Prostate gland (tissue), 2 donors: ENCODE results near the gene DHX34. TPM values are rescaled to one million over a fixed set of nuclear protein-coding genes. Genes with fewer than 3 reads are reported as not detected.

ENCODE experiments used
- DNase-seq: peaks from one replicate; pipeline ENCODE4 v3.0.0-alpha.2; 2019; ENCODE audit warnings: low spot score
- H3K27ac ChIP-seq, 2 donors: fragments of 200-600 bp; sonication (generic); 2 replicates each; pipeline ENCODE4 v1.5.1; 2017 to 2019
- H3K27me3 ChIP-seq: fragments of 200-600 bp; sonication (generic); replicated peaks from 2 replicates; pipeline ENCODE4 v1.5.1; 2019; ENCODE audit not compliant: insufficient read depth
- H3K36me3 ChIP-seq, 2 donors: fragments of 200-600 bp; sonication (generic); 1 replicate in 1 of 2; 2 replicates in 1 of 2; pipeline versions ENCODE4 v1.5.1 to v1.8.1; 2017 to 2019
- H3K4me1 ChIP-seq: fragments of 200-600 bp; sonication (generic); replicated peaks from 2 replicates; pipeline ENCODE4 v1.5.1; 2019
- H3K4me3 ChIP-seq, 2 donors: fragments of 200-600 bp; sonication (generic); 2 replicates each; pipeline ENCODE4 v1.5.1; 2017 to 2019
- H3K9me3 ChIP-seq: fragments of 200-600 bp; sonication (generic); 2 replicates; pipeline ENCODE4 v1.5.1; 2017
- CTCF ChIP-seq, 4 experiments: fragments of 200-600 bp in 2 of 4; fragments of 450-650 bp in 2 of 4; sonication (generic) in 2 of 4; IDR thresholded peaks; 1 replicate in 3 of 4; 2 replicates in 1 of 4; pipeline ENCODE4 v1.5.1; 2016 to 2019; ENCODE audit warnings: antibody characterized with exemption in 4 of 4, mild to moderate bottlenecking in 2 of 4, moderate library complexity in 2 of 4
- POLR2A ChIP-seq: fragments of 450-650 bp; IDR thresholded peaks from one replicate; pipeline ENCODE4 v1.6.1; 2016; ENCODE audit warnings: antibody characterized with exemption, mild to moderate bottlenecking
- POLR2AphosphoS5 ChIP-seq: sonication (generic); formaldehyde crosslinking; IDR thresholded peaks from one replicate; pipeline ENCODE4 v1.6.1; 2017; ENCODE audit warnings: antibody characterized with exemption
- WGBS: methylation state at CpG from one replicate; pipeline ENCODE4 v1.1.5; 2018; 5-methylcytosine and 5-hydroxymethylcytosine counted together
- intact Hi-C: fragments of 100-400 bp; cut with DNase I; formaldehyde crosslinking; loops from one replicate; pipeline ENCODE4 v1.14.2; 2022
- total RNA-seq, 2 donors: library from RNA; depleted of rRNA; stranded (reverse); fragments of >200 nt; gene quantifications; one replicate each; pipeline ENCODE4 v1.1.0, GENCODE V29; 2016

The DHX34 gene
- total RNA-seq, 2 donors from 2014 or later, result 15.5 to 41.8 TPM

GRCh38 chr19:47370045-47370611 is 21.0 kb downstream of the DHX34 start:
- H3K27ac ChIP-seq, result no peak overlapping the region
- peaks cover 3 to 14% of the 10 kb centered on the region in 2 donors for H3K36me3 ChIP-seq
- no peak for TF ChIP-seq POLR2A
- TF ChIP-seq POLR2AphosphoS5, result no peak
- no peak for TF ChIP-seq CTCF (IDR thresholded peaks at IDR 0.05)
- H3K9me3 ChIP-seq, result no peaks in the 10 kb centered on the region
- no peak for DNase-seq
- intact Hi-C loops, result no loop called here
- H3K4me1 ChIP-seq, result no peaks in the 10 kb centered on the region
- 70% methylated on average over 10 of the region's 10 CpGs for WGBS
- H3K27me3 ChIP-seq, result no peaks in the 10 kb centered on the region
- H3K4me3 ChIP-seq, result no peak overlapping the region

GRCh38 chr19:47371261-47371660 is 22.1 kb downstream of the DHX34 start:
- 83% methylated on average over 9 of the region's 9 CpGs for WGBS
- peaks cover 11 to 26% of the 10 kb centered on the region in 2 donors for H3K36me3 ChIP-seq
- intact Hi-C loops, result no loop called here

GRCh38 chr19:47372603-47373002 is 23.5 kb downstream of the DHX34 start:
- intact Hi-C loops, result no loop called here
- WGBS, result 83% methylated on average over 9 of the region's 22 CpGs

More at GRCh38 chr19:47371261-47371660, 22.1 kb downstream of the DHX34 start:
- Histone ChIP-seq H3K9me3 (no peaks in the 10 kb centered on the region), H3K4me3 (no peak overlapping the region), H3K4me1 (no peaks in the 10 kb centered on the region), H3K27ac (no peak overlapping the region), H3K27me3 (no peaks in the 10 kb centered on the region)
- no peak for DNase-seq
- TF ChIP-seq POLR2AphosphoS5, result no peak
- no peak for TF ChIP-seq POLR2A
- TF ChIP-seq CTCF (IDR thresholded peaks at IDR 0.05), result no peak

GRCh38 chr19:47373246-47374240 is 24.4 kb downstream of the DHX34 start:
- no peak overlapping the region for H3K27ac ChIP-seq
- H3K9me3 ChIP-seq, result no peaks in the 10 kb centered on the region
- intact Hi-C loops, result no loop called here
- no peak overlapping the region for H3K4me3 ChIP-seq
- DNase-seq, result no peak
- WGBS, result 94% methylated on average over 33 of the region's 33 CpGs
- peaks cover 11 to 27% of the 10 kb centered on the region in 2 donors for H3K36me3 ChIP-seq
- H3K4me1 ChIP-seq, result no peaks in the 10 kb centered on the region
- no peaks in the 10 kb centered on the region for H3K27me3 ChIP-seq
- no peak for TF ChIP-seq POLR2A
- TF ChIP-seq POLR2AphosphoS5, result no peak
- TF ChIP-seq CTCF (IDR thresholded peaks at IDR 0.05), result no peak

More at GRCh38 chr19:47372603-47373002, 23.5 kb downstream of the DHX34 start:
- no peaks in the 10 kb centered on the region for H3K4me1 ChIP-seq
- H3K27ac ChIP-seq, result no peak overlapping the region
- TF ChIP-seq CTCF (IDR thresholded peaks at IDR 0.05) (no peak), POLR2A (no peak), POLR2AphosphoS5 (no peak)
- H3K4me3 ChIP-seq, result no peak overlapping the region
- peaks cover 11 to 27% of the 10 kb centered on the region in 2 donors for H3K36me3 ChIP-seq
- DNase-seq, result no peak
- H3K27me3 ChIP-seq, result no peaks in the 10 kb centered on the region
- H3K9me3 ChIP-seq, result no peaks in the 10 kb centered on the region
